GM23338 (cell line): ENCODE measurements around the gene CLDN6. TPM values are rescaled to one million over a fixed set of nuclear protein-coding genes. Genes with fewer than 3 reads are reported as not detected.

Source experiments
- ATAC-seq: fragments of 200-7000 bp; cut with Tn5 transposase; 3 replicates; pipeline ENCODE4 v1.9.1; 2020
- DNase-seq: peaks from one replicate; pipeline ENCODE4 v3.0.0-alpha.2; 2015; ENCODE audit warnings: low spot score
- H2AFZ ChIP-seq: fragments of 200-600 bp; sonication (generic); 2 replicates; pipeline ENCODE4 v1.8.0; 2016; ENCODE audit warnings: antibody characterized with exemption, mild to moderate bottlenecking, moderate library complexity
- H3F3A ChIP-seq: fragments of 200-600 bp; sonication (generic); replicated peaks from 2 replicates; pipeline ENCODE4 v1.8.0; 2017; ENCODE audit warnings: antibody characterized with exemption, mixed run types, low read depth
- H3K27ac ChIP-seq: fragments of 200-600 bp; sonication (generic); 2 replicates; pipeline ENCODE4 v1.6.1; 2016; ENCODE audit warnings: low read depth
- H3K27me3 ChIP-seq: fragments of 200-600 bp; sonication (generic); 2 replicates; pipeline ENCODE4 v1.8.0; 2016; ENCODE audit warnings: mild to moderate bottlenecking, mixed run types, moderate library complexity; ENCODE audit not compliant: insufficient read depth
- H3K36me3 ChIP-seq: fragments of 200-600 bp; sonication (generic); 2 replicates; pipeline ENCODE4 v1.8.0; 2016; ENCODE audit warnings: mild to moderate bottlenecking; ENCODE audit not compliant: insufficient read depth
- H3K4me1 ChIP-seq: fragments of 200-600 bp; sonication (generic); 2 replicates; pipeline ENCODE4 v1.8.0; 2016; ENCODE audit warnings: mild to moderate bottlenecking, moderate library complexity; ENCODE audit not compliant: insufficient read depth
- H3K4me2 ChIP-seq: fragments of 200-600 bp; sonication (generic); 2 replicates; pipeline ENCODE4 v1.7.1; 2017; ENCODE audit warnings: mixed run types
- H3K4me3 ChIP-seq: fragments of 200-600 bp; sonication (generic); 2 replicates; pipeline ENCODE4 v1.6.1; 2016; ENCODE audit warnings: mixed run types
- H3K79me2 ChIP-seq: fragments of 200-600 bp; sonication (generic); replicated peaks from 2 replicates; pipeline ENCODE4 v1.8.0; 2017; ENCODE audit warnings: mild to moderate bottlenecking; ENCODE audit not compliant: insufficient read depth
- H3K9me2 ChIP-seq: fragments of 200-600 bp; sonication (generic); 2 replicates; pipeline ENCODE4 v1.8.0; 2017; ENCODE audit not compliant: insufficient read depth
- H4K20me1 ChIP-seq: fragments of 200-600 bp; sonication (generic); replicated peaks from 2 replicates; pipeline ENCODE4 v1.8.0; 2017; ENCODE audit warnings: mild to moderate bottlenecking; ENCODE audit not compliant: insufficient read depth
- H3K27ac Mint-ChIP-seq: 2 replicates; pipeline ENCODE4 v1.8.0; 2020; ENCODE audit warnings: inconsistent platforms, mild to moderate bottlenecking, moderate library complexity, mixed read lengths
- H3K27me3 Mint-ChIP-seq: 3 replicates; pipeline ENCODE4 v1.8.0; 2022; ENCODE audit warnings: low read depth, mild to moderate bottlenecking, moderate library complexity, mixed read lengths, inconsistent platforms; ENCODE audit not compliant: insufficient read depth, poor library complexity
- H3K36me3 Mint-ChIP-seq: 3 replicates; pipeline ENCODE4 v1.8.0; 2021; ENCODE audit warnings: low read depth, mild to moderate bottlenecking, inconsistent platforms, moderate library complexity, mixed read lengths
- H3K4me1 Mint-ChIP-seq: 3 replicates; pipeline ENCODE4 v1.8.0; 2020; ENCODE audit warnings: mild to moderate bottlenecking, inconsistent platforms, mixed read lengths
- H3K4me3 Mint-ChIP-seq: 3 replicates; pipeline ENCODE4 v1.8.0; 2021; ENCODE audit warnings: moderate library complexity, mild to moderate bottlenecking, inconsistent platforms, mixed read lengths
- H3K9me3 Mint-ChIP-seq: 3 replicates; pipeline ENCODE4 v1.8.0; 2020; ENCODE audit warnings: moderate library complexity, mild to moderate bottlenecking, inconsistent platforms, mixed read lengths
- CREB1 ChIP-seq: fragments of 250-450 bp; sonication (Bioruptor Pico); IDR thresholded peaks from 2 replicates; pipeline ENCODE4 v1.5.0; 2020; ENCODE audit warnings: low read depth, mild to moderate bottlenecking, moderate library complexity
- CTCF ChIP-seq, 2 experiments: fragments of 200-600 bp in 1 of 2; sonication (generic) in 1 of 2; conservative IDR thresholded peaks; 2 replicates each; pipeline versions ENCODE4 v1.5.1 to v1.6.1; 2016 to 2017; ENCODE audit warnings: antibody characterized with exemption in 2 of 2, low read depth in 2 of 2, mild to moderate bottlenecking in 2 of 2, moderate library complexity in 1 of 2
- EZH2 ChIP-seq: fragments of 200-600 bp; sonication (generic); IDR thresholded peaks from one replicate; pipeline ENCODE4 v1.8.0; 2017; ENCODE audit warnings: antibody characterized with exemption, mild to moderate bottlenecking, low read depth; ENCODE audit not compliant: unreplicated experiment
- JUNB ChIP-seq: IDR thresholded peaks from one replicate; pipeline ENCODE4 v1.6.1; 2016; ENCODE audit warnings: antibody characterized with exemption; ENCODE audit not compliant: unreplicated experiment
- POLR2AphosphoS5 ChIP-seq: IDR thresholded peaks from 2 replicates; pipeline ENCODE4 v1.6.1; 2016; ENCODE audit warnings: antibody characterized with exemption, low read depth
- REST ChIP-seq: IDR thresholded peaks from one replicate; pipeline ENCODE4 v1.6.1; 2018; ENCODE audit warnings: antibody characterized with exemption; ENCODE audit not compliant: unreplicated experiment
- ZNF331 ChIP-seq: fragments of 250-450 bp; sonication (Bioruptor Pico); IDR thresholded peaks from 2 replicates; pipeline ENCODE4 v1.5.0; 2020; ENCODE audit warnings: low read depth, mild to moderate bottlenecking, moderate library complexity
- polyA plus RNA-seq: library from polyadenylated mRNA; unstranded; fragments of >200 nt; fragmentation: Nextera tagmentation; extraction: Ambion mirVana; gene quantifications from 2 replicates; pipeline ENCODE4 v1.2.1, GENCODE V29; 2016
- total RNA-seq: library from RNA; depleted of rRNA; stranded (reverse); fragments of >200 nt; shearing (Covaris generic); gene quantifications from 2 replicates; pipeline ENCODE4 v1.2.3, GENCODE V29; 2014

CLDN6 gene
- total and polyA plus RNA-seq, 2 experiments from 2014 or later: 537 to 1,028 TPM

GRCh38 chr16:3059041-3059722 lies 41.2 kb upstream of the CLDN6 start:
- no peaks in the 10 kb centered on the region for H3K36me3 ChIP-seq
- peaks cover 15% of the 10 kb centered on the region for H3F3A ChIP-seq
- peak overlapping the region; percentile 84 for H3K4me3 ChIP-seq
- H3K4me2 ChIP-seq: peak overlapping the region; percentile 85
- no peaks in the 10 kb centered on the region; the same call in 1 of the 2 replicates for H3K79me2 ChIP-seq
- DNase-seq (peak; percentile 95), ATAC-seq (peak; percentile 83)
- peaks cover 12% of the 10 kb centered on the region for H3K4me1 ChIP-seq
- peaks cover 16% of the 10 kb centered on the region for H3K27me3 Mint-ChIP-seq
- no peaks in the 10 kb centered on the region; the same call in 2 of the 3 replicates for H3K9me3 Mint-ChIP-seq
- H3K27ac ChIP-seq: 0 out of 2 replicates have a peak overlapping the region, but pooled peaks have one; percentile 55
- H4K20me1 ChIP-seq: no peaks in the 10 kb centered on the region; the same call in 1 of the 2 replicates
- H3K27me3 ChIP-seq: peaks cover 4% of the 10 kb centered on the region; the same call in 1 of the 2 replicates
- no peaks in the 10 kb centered on the region for H3K9me2 ChIP-seq
- H3K4me1 Mint-ChIP-seq: peaks cover 24% of the 10 kb centered on the region
- no peak overlapping the region; the same call in 1 of the 2 replicates for H3K27ac Mint-ChIP-seq
- H3K4me3 Mint-ChIP-seq: peak overlapping the region; percentile 81
- H3K36me3 Mint-ChIP-seq: peaks cover 16% of the 10 kb centered on the region; the same call in 2 of the 3 replicates
- TF ChIP-seq CREB1 (peak; percentile 62), POLR2AphosphoS5 (peak; percentile 71; the same call in 1 of the 2 replicates), JUNB (no peak), CTCF (conservative IDR thresholded peaks at IDR 0.05; ENCODE audit: low read depth in 2 of 2) (peak; percentile 53 to 92)
- peak overlapping the region; percentile 90 for H2AFZ ChIP-seq

GRCh38 chr16:3058139-3059030 lies 40.4 kb upstream of the CLDN6 start:
- Histone ChIP-seq H3K79me2 (no peaks in the 10 kb centered on the region; the same call in 1 of the 2 replicates), H3K27me3 (peaks cover 4% of the 10 kb centered on the region; the same call in 1 of the 2 replicates), H3F3A (peaks cover 15% of the 10 kb centered on the region), H3K4me3 (peak overlapping the region; percentile 84), H3K4me1 (peaks cover 10% of the 10 kb centered on the region), H3K36me3 (no peaks in the 10 kb centered on the region), H3K9me2 (no peaks in the 10 kb centered on the region), H2AFZ (peak overlapping the region; percentile 88; the same call in 1 of the 2 replicates), H3K27ac (no peak overlapping the region), H4K20me1 (no peaks in the 10 kb centered on the region; the same call in 1 of the 2 replicates), H3K4me2 (peak overlapping the region; percentile 85)
- peak; percentile 84 for DNase-seq
- Mint-ChIP-seq H3K9me3 (no peaks in the 10 kb centered on the region; the same call in 2 of the 3 replicates), H3K4me3 (peak overlapping the region; percentile 81), H3K27me3 (peaks cover 13% of the 10 kb centered on the region), H3K27ac (no peak overlapping the region), H3K4me1 (peaks cover 20% of the 10 kb centered on the region), H3K36me3 (peaks cover 21% of the 10 kb centered on the region; the same call in 2 of the 3 replicates)
- TF ChIP-seq REST (no peak), EZH2 (no peak), POLR2AphosphoS5 (0 out of 2 replicates have a peak, but pooled peaks have one; percentile 24), CTCF (conservative IDR thresholded peaks at IDR 0.05; ENCODE audit: low read depth in 2 of 2) (peak; percentile 23 to 67; a peak in 3 of 4 replicates), ZNF331 (no peak), CREB1 (no peak)
- peak; percentile 71 for ATAC-seq
